OCI-LY3 (cell line): Measurements from ENCODE around the gene SLC25A48.

Experiments
- CTCF ChIP-seq: fragments of 200-600, 300-600 bp; sonication (generic); IDR thresholded peaks from 2 replicates; pipeline ENCODE4 v1.5.1; 2014; ENCODE audit warnings: antibody characterized with exemption, low read length, low read depth
- EZH2phosphoT487 ChIP-seq: fragments of 200-600 bp; shearing (Covaris generic); IDR thresholded peaks from 2 replicates; pipeline ENCODE4 v1.6.1; 2018; ENCODE audit warnings: antibody characterized with exemption, mixed run types, low read depth

GRCh38 chr5:135874461-135874860 is 40.0 kb downstream of the SLC25A48 start:
- TF ChIP-seq EZH2phosphoT487 (no peak), CTCF (no peak)
